D721Med (cell line): ENCODE results near the gene MED28.

Experiments
- DNase-seq: peaks from one replicate; pipeline ENCODE4 v3.0.0; 2011; ENCODE audit warnings: low spot score; ENCODE audit not compliant: insufficient read length
- FAIRE-seq: peaks from 2 replicates; lab custom pipeline; 2011; peaks lifted over from hg19 to GRCh38; lab: Jason Lieb, UNC
- CTCF ChIP-seq: IDR thresholded peaks from 2 replicates; pipeline ENCODE4 v1.5.1; 2012; ENCODE audit warnings: mild to moderate bottlenecking, control low read depth; ENCODE audit not compliant: insufficient read depth; ENCODE audit errors: missing control alignments

Gene MED28

GRCh38 chr4:17595471-17596005 is 18.9 kb upstream of the MED28 start:
- DNase-seq (no peak), FAIRE-seq (no peak)
- no peak for TF ChIP-seq CTCF

- FAIRE-seq (no peak), DNase-seq (no peak)
- TF ChIP-seq CTCF: peak; percentile 35
Measured at GRCh38 chr4:17597517-17597916, 16.9 kb upstream of the MED28 start.

DNA sequence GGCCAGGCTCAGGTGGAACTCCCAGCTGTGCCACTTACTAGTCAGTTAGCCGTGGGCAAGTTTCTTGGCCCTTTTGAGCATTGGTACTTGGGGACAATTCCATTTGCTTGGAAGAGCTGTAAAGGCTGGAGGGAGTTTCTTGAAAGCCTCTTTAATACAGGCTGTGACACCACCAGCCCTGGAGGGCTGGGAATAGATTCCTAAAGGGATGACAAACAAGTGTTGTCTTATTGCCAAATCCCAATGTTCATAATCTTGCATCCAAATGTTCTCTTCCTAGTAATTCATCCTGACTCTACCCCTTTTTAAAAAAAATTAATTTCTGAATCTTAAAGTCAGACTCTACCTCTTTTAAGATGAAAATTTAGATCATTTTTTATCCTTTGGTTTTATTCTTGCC is 14.6 kb upstream of the MED28 start:
- no peak for FAIRE-seq

GRCh38 chr4:17605236-17605635 is 9.2 kb upstream of the MED28 start:
- DNase-seq (no peak), FAIRE-seq (no peak)
- no peak for TF ChIP-seq CTCF

More for the DNA sequence above, 14.6 kb upstream of the MED28 start:
- no peak for DNase-seq
- no peak for TF ChIP-seq CTCF

DNA sequence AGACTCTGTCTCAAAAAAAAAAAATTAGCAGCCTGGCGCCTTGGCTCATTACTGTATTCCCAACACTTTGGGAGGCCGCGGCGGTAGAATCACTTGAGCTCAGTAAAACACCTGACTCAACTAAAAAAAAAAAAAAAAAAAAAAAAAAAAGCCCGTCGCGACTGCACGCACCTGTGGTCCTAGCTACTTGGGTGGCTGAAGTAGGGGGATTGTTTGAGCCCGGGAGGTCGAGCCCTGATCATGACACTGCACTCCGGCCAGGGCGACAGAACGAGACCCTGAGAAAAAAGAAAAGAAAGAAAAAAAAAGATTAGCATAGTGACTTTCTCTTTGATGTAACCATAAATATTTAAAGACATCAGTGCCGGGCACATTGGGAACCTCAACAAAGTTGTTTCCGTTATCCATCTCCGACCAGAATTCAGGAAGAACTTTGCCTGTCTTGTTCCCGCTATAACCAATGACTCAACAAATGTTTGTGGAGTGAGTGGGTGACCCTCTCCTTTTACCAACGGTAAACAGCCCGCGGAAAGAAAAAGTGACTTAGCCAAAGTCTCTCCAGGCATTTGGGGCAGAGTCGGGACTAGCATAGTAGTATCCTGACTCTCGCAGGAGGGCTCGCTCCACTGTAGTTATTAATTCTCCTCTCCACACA is 553 bp upstream of the MED28 start:
- FAIRE-seq (no peak), DNase-seq (no peak)
- no peak for TF ChIP-seq CTCF

DNA sequence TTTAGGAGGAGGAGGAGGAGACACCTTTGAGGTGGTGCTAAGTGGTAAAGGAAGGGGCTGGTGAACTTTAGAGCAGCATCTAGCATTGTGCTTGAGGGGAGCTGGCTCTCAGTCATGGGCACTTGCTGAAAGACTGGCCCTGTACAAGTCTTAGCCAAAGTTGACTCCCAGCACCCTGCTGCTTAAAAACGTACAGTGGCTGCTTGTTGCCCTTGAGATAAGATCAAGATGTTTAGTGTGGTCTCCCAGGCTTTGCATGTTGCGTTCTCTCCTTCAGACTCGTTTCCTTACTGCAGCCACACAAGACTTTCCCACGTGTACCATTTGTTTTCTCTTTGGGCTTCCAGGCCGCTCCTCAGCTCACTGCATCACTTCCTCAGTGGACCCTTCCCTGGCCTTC is 1.8 kb downstream of the MED28 start:
- FAIRE-seq (no peak), DNase-seq (no peak)
- TF ChIP-seq CTCF: no peak

DNA sequence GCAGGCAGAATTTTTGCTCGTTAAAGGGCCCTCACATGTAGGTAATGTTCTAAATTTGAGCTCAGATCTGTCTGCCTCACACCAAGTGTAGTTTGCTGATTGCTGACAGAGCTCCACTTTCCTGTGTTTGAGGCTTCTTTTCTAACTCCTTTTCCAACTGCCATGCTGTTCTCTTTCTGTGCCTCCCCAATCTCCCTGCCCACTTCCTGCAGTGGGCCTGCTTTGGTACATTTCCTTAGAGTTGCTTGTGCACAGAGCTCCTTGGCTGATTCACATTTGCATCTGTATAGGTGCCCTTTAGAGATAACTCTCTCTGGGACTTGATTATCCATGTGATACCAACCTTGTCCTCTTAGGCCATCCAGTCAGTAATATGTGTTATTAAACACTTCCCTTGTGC is 4.5 kb downstream of the MED28 start:
- FAIRE-seq (no peak), DNase-seq (no peak)
- no peak for TF ChIP-seq CTCF
